GM23338 (cell line): ENCODE measurements around the gene TBCD. TPM values are rescaled to one million over a fixed set of nuclear protein-coding genes. Genes with fewer than 3 reads are reported as not detected.

Source experiments
- ATAC-seq: fragments of 200-7000 bp; cut with Tn5 transposase; 3 replicates; pipeline ENCODE4 v1.9.1; 2020
- DNase-seq: peaks from one replicate; pipeline ENCODE4 v3.0.0-alpha.2; 2015; ENCODE audit warnings: low spot score
- H2AFZ ChIP-seq: fragments of 200-600 bp; sonication (generic); 2 replicates; pipeline ENCODE4 v1.8.0; 2016; ENCODE audit warnings: antibody characterized with exemption, mild to moderate bottlenecking, moderate library complexity
- H3F3A ChIP-seq: fragments of 200-600 bp; sonication (generic); replicated peaks from 2 replicates; pipeline ENCODE4 v1.8.0; 2017; ENCODE audit warnings: antibody characterized with exemption, mixed run types, low read depth
- H3K27ac ChIP-seq: fragments of 200-600 bp; sonication (generic); 2 replicates; pipeline ENCODE4 v1.6.1; 2016; ENCODE audit warnings: low read depth
- H3K27me3 ChIP-seq: fragments of 200-600 bp; sonication (generic); 2 replicates; pipeline ENCODE4 v1.8.0; 2016; ENCODE audit warnings: mild to moderate bottlenecking, mixed run types, moderate library complexity; ENCODE audit not compliant: insufficient read depth
- H3K36me3 ChIP-seq: fragments of 200-600 bp; sonication (generic); 2 replicates; pipeline ENCODE4 v1.8.0; 2016; ENCODE audit warnings: mild to moderate bottlenecking; ENCODE audit not compliant: insufficient read depth
- H3K4me1 ChIP-seq: fragments of 200-600 bp; sonication (generic); 2 replicates; pipeline ENCODE4 v1.8.0; 2016; ENCODE audit warnings: mild to moderate bottlenecking, moderate library complexity; ENCODE audit not compliant: insufficient read depth
- H3K4me2 ChIP-seq: fragments of 200-600 bp; sonication (generic); 2 replicates; pipeline ENCODE4 v1.7.1; 2017; ENCODE audit warnings: mixed run types
- H3K4me3 ChIP-seq: fragments of 200-600 bp; sonication (generic); 2 replicates; pipeline ENCODE4 v1.6.1; 2016; ENCODE audit warnings: mixed run types
- H3K79me2 ChIP-seq: fragments of 200-600 bp; sonication (generic); replicated peaks from 2 replicates; pipeline ENCODE4 v1.8.0; 2017; ENCODE audit warnings: mild to moderate bottlenecking; ENCODE audit not compliant: insufficient read depth
- H3K9me2 ChIP-seq: fragments of 200-600 bp; sonication (generic); 2 replicates; pipeline ENCODE4 v1.8.0; 2017; ENCODE audit not compliant: insufficient read depth
- H4K20me1 ChIP-seq: fragments of 200-600 bp; sonication (generic); replicated peaks from 2 replicates; pipeline ENCODE4 v1.8.0; 2017; ENCODE audit warnings: mild to moderate bottlenecking; ENCODE audit not compliant: insufficient read depth
- H3K27ac Mint-ChIP-seq: 2 replicates; pipeline ENCODE4 v1.8.0; 2020; ENCODE audit warnings: inconsistent platforms, mild to moderate bottlenecking, moderate library complexity, mixed read lengths
- H3K27me3 Mint-ChIP-seq: 3 replicates; pipeline ENCODE4 v1.8.0; 2022; ENCODE audit warnings: low read depth, mild to moderate bottlenecking, moderate library complexity, mixed read lengths, inconsistent platforms; ENCODE audit not compliant: insufficient read depth, poor library complexity
- H3K36me3 Mint-ChIP-seq: 3 replicates; pipeline ENCODE4 v1.8.0; 2021; ENCODE audit warnings: low read depth, mild to moderate bottlenecking, inconsistent platforms, moderate library complexity, mixed read lengths
- H3K4me1 Mint-ChIP-seq: 3 replicates; pipeline ENCODE4 v1.8.0; 2020; ENCODE audit warnings: mild to moderate bottlenecking, inconsistent platforms, mixed read lengths
- H3K4me3 Mint-ChIP-seq: 3 replicates; pipeline ENCODE4 v1.8.0; 2021; ENCODE audit warnings: moderate library complexity, mild to moderate bottlenecking, inconsistent platforms, mixed read lengths
- H3K9me3 Mint-ChIP-seq: 3 replicates; pipeline ENCODE4 v1.8.0; 2020; ENCODE audit warnings: moderate library complexity, mild to moderate bottlenecking, inconsistent platforms, mixed read lengths
- CTCF ChIP-seq, 2 experiments: fragments of 200-600 bp in 1 of 2; sonication (generic) in 1 of 2; conservative IDR thresholded peaks; 2 replicates each; pipeline versions ENCODE4 v1.5.1 to v1.6.1; 2016 to 2017; ENCODE audit warnings: antibody characterized with exemption in 2 of 2, low read depth in 2 of 2, mild to moderate bottlenecking in 2 of 2, moderate library complexity in 1 of 2
- EZH2 ChIP-seq: fragments of 200-600 bp; sonication (generic); IDR thresholded peaks from one replicate; pipeline ENCODE4 v1.8.0; 2017; ENCODE audit warnings: antibody characterized with exemption, mild to moderate bottlenecking, low read depth; ENCODE audit not compliant: unreplicated experiment
- JUNB ChIP-seq: IDR thresholded peaks from one replicate; pipeline ENCODE4 v1.6.1; 2016; ENCODE audit warnings: antibody characterized with exemption; ENCODE audit not compliant: unreplicated experiment
- POLR2AphosphoS5 ChIP-seq: IDR thresholded peaks from 2 replicates; pipeline ENCODE4 v1.6.1; 2016; ENCODE audit warnings: antibody characterized with exemption, low read depth
- ZNF462 ChIP-seq: fragments of 250-450 bp; sonication (Bioruptor Pico); IDR thresholded peaks from 2 replicates; pipeline ENCODE4 v1.5.0; 2020; ENCODE audit warnings: mild to moderate bottlenecking, moderate library complexity
- polyA plus RNA-seq: library from polyadenylated mRNA; unstranded; fragments of >200 nt; fragmentation: Nextera tagmentation; extraction: Ambion mirVana; gene quantifications from 2 replicates; pipeline ENCODE4 v1.2.1, GENCODE V29; 2016
- total RNA-seq: library from RNA; depleted of rRNA; stranded (reverse); fragments of >200 nt; shearing (Covaris generic); gene quantifications from 2 replicates; pipeline ENCODE4 v1.2.3, GENCODE V29; 2014

TBCD gene
- total and polyA plus RNA-seq, 2 experiments from 2014 or later = 75.0 to 116 TPM

DNA sequence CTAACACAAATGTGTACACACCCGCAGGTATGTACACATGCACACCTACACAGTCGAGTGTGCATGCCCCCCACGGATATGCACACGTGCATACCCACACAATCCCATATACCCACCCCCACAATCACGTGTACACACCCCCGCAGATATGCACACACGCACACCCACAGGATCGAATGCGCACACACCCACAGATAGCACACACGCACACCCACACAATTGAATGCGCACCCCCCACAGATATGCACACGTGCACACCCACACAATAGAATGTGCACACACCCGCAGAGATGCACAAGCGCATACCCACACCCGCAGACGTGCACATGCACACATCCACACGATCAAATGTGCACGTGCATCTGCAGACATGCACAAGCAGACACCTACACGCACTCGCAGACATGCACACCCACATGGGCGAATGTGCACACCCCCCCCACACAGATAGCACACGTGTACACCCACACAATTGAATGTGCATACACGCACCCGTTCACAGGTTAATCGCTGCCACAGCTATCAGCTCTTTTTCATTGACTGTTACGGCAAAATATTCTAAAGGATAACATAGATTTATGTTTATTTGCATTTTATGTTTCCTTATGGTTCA lies 77.1 kb downstream of the TBCD start (continued):
- TF ChIP-seq CTCF (conservative IDR thresholded peaks at IDR 0.05; ENCODE audit: low read depth in 2 of 2) (no peak), EZH2 (no peak), ZNF462 (no peak)

DNA sequence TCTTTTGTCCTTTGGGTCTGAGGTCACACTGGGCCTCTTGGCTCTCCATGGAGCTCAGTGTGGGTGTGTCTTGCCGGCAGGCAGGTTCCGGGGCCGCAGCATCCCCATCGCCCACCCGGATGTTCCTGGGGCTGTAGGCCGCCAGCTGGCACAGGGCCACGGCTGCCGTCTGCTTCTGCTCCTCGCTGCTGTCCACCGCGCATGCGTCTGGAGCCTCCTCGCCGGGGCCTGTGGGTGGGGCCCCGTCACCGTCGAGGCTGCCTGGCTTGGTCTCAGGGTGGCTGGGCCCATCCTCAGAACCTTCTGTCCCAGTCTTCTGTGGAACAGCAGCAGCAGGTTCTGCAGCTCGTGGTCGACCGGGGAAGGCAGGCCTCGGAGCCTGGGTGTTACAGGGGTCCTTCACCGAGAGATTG lies 78.4 kb downstream of the TBCD start:
- no peak overlapping the region for H3K27ac Mint-ChIP-seq
- peaks cover 11% of the 10 kb centered on the region; the same call in 2 of the 3 replicates for H3K4me1 Mint-ChIP-seq
- peaks cover 26% of the 10 kb centered on the region; the same call in 1 of the 2 replicates for H3K79me2 ChIP-seq
- H2AFZ ChIP-seq = no peak overlapping the region
- no peak overlapping the region for H3K4me3 ChIP-seq
- no peaks in the 10 kb centered on the region for H3K27me3 ChIP-seq
- no peaks in the 10 kb centered on the region for H3K36me3 ChIP-seq
- ATAC-seq (peak; percentile 30), DNase-seq (no peak)
- 0 out of 2 replicates have a peak, but pooled peaks cover 6% of the 10 kb centered on the region for H3F3A ChIP-seq
- no peak overlapping the region for H3K4me2 ChIP-seq
- peaks cover 34% of the 10 kb centered on the region for H3K36me3 Mint-ChIP-seq
- no peaks in the 10 kb centered on the region for H3K9me2 ChIP-seq
- H4K20me1 ChIP-seq = peaks cover 5% of the 10 kb centered on the region
- H3K27me3 Mint-ChIP-seq = peaks cover 5% of the 10 kb centered on the region
- no peaks in the 10 kb centered on the region; the same call in 1 of the 2 replicates for H3K4me1 ChIP-seq
- no peaks in the 10 kb centered on the region; the same call in 1 of the 3 replicates for H3K9me3 Mint-ChIP-seq
- H3K27ac ChIP-seq = peak overlapping the region; percentile 81; the same call in 1 of the 2 replicates
- H3K4me3 Mint-ChIP-seq = no peak overlapping the region
- TF ChIP-seq EZH2 (no peak), CTCF (conservative IDR thresholded peaks at IDR 0.05; ENCODE audit: low read depth in 2 of 2) (no peak), POLR2AphosphoS5 (no peak), JUNB (no peak)
